Progenitor cell of endocrine pancreas (in vitro differentiated cells): ENCODE data around the gene TRPM3. TPM values are rescaled to one million over a fixed set of nuclear protein-coding genes. Genes with fewer than 3 reads are reported as not detected.

Experiments used
- DNase-seq: peaks from one replicate; pipeline ENCODE4 v3.0.0; 2021; ENCODE audit warnings: low spot score; ENCODE audit not compliant: unreplicated experiment
- H3K27ac Mint-ChIP-seq: 2 replicates; pipeline ENCODE4 v1.8.0; 2021; ENCODE audit warnings: mild to moderate bottlenecking, moderate library complexity, mixed read lengths
- H3K27me3 Mint-ChIP-seq: 2 replicates; pipeline ENCODE4 v1.8.0; 2021; ENCODE audit warnings: mixed read lengths
- H3K36me3 Mint-ChIP-seq: 2 replicates; pipeline ENCODE4 v1.8.0; 2022; ENCODE audit warnings: mixed read lengths; ENCODE audit not compliant: insufficient read depth
- H3K4me1 Mint-ChIP-seq: 2 replicates; pipeline ENCODE4 v1.8.0; 2021; ENCODE audit warnings: low read depth, mixed read lengths
- H3K4me3 Mint-ChIP-seq: 2 replicates; pipeline ENCODE4 v1.8.0; 2021; ENCODE audit warnings: low read depth, mild to moderate bottlenecking, moderate library complexity, mixed read lengths
- H3K9me3 Mint-ChIP-seq: 2 replicates; pipeline ENCODE4 v1.8.0; 2021; ENCODE audit warnings: low read depth, mixed read lengths
- total RNA-seq: library from RNA; stranded (reverse); gene quantifications from 2 replicates; pipeline ENCODE4 v1.2.1, GENCODE V29; 2021
- TF ChIP-seq, protein P1 (sequence below): fragments of 200-600 bp; sonication (generic); IDR thresholded peaks from one replicate; pipeline ENCODE4 v1.5.0; 2021; ENCODE audit warnings: antibody characterized with exemption, mild to moderate bottlenecking; ENCODE audit not compliant: unreplicated experiment

The TRPM3 gene
- total RNA-seq, 1 donor from 2014 or later: 1.6 TPM

DNA sequence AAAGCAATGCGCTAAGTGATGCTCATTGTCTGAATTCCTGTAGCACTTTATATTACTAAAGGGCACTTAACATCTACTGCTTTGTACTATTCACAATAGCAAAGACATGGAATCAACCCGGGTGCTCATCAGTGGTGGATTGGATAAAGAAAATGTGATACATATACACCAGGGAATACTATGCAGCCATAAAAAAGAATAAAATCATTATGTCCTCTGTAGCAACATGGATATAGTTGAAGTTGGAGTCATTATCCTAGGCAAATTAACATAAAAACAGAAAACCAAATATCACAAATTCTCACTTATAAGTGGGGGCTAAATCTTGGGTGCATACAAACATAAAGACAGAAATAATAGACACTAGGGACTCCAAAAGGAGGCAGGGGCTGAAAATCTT is 308.3 kb downstream of the TRPM3 start:
- no peaks in the 10 kb centered on the region for H3K36me3 Mint-ChIP-seq
- H3K27me3 Mint-ChIP-seq: no peaks in the 10 kb centered on the region
- DNase-seq: no peak

DNA sequence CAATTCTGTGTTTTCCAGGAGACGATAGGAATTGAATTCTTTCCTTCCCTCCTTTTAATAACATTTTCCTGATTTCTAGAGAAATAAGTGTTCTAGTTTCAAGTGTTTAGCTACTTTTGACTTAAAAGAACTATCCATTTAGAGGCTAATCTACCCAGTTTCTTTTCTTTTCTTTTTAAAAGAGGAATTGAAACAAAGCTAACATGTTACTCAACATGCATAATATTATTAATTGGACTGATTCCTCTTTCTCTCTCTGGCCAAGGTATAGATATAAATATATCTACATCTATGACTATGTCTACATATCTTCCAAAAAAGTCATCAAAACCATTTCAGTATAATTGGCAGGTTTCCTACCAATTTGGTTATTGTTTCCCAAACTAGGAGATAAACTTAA is 309.8 kb downstream of the TRPM3 start:
- Mint-ChIP-seq H3K4me3 (no peak overlapping the region), H3K4me1 (no peaks in the 10 kb centered on the region), H3K9me3 (no peaks in the 10 kb centered on the region), H3K27me3 (no peaks in the 10 kb centered on the region), H3K36me3 (no peaks in the 10 kb centered on the region), H3K27ac (no peak overlapping the region)
- DNase-seq: no peak
- TF ChIP-seq, protein P1, sequence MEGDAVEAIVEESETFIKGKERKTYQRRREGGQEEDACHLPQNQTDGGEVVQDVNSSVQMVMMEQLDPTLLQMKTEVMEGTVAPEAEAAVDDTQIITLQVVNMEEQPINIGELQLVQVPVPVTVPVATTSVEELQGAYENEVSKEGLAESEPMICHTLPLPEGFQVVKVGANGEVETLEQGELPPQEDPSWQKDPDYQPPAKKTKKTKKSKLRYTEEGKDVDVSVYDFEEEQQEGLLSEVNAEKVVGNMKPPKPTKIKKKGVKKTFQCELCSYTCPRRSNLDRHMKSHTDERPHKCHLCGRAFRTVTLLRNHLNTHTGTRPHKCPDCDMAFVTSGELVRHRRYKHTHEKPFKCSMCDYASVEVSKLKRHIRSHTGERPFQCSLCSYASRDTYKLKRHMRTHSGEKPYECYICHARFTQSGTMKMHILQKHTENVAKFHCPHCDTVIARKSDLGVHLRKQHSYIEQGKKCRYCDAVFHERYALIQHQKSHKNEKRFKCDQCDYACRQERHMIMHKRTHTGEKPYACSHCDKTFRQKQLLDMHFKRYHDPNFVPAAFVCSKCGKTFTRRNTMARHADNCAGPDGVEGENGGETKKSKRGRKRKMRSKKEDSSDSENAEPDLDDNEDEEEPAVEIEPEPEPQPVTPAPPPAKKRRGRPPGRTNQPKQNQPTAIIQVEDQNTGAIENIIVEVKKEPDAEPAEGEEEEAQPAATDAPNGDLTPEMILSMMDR: no peak

More for the DNA sequence above, 308.3 kb downstream of the TRPM3 start:
- no peak overlapping the region for H3K4me3 Mint-ChIP-seq
- H3K9me3 Mint-ChIP-seq: no peaks in the 10 kb centered on the region
- no peak overlapping the region for H3K27ac Mint-ChIP-seq
- TF ChIP-seq, protein P1: no peak
- no peaks in the 10 kb centered on the region for H3K4me1 Mint-ChIP-seq

DNA sequence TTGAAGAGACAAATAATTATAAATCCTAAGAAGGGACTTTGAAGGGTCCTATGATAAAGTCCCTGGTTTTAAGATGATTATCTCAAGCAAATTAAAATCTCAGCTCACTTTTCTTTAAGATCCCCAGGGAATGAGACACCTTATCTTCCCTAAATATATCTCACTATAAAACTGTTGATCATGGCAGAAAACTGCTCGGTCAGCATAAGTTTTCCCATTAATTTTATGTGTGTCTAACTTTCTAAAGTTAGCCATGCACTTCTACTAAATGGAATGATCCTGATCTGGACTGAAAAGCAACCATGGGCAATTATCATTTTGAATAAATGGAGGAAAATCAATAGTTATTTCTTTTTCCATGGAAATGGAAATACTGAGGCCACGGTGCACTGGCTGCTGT is 314.5 kb downstream of the TRPM3 start:
- H3K9me3 Mint-ChIP-seq: no peaks in the 10 kb centered on the region
- DNase-seq: no peak
- TF ChIP-seq, protein P1: no peak
- H3K4me1 Mint-ChIP-seq: no peaks in the 10 kb centered on the region
- H3K27me3 Mint-ChIP-seq: peaks cover 3% of the 10 kb centered on the region
- no peak overlapping the region for H3K4me3 Mint-ChIP-seq
- H3K36me3 Mint-ChIP-seq: no peaks in the 10 kb centered on the region
- no peak overlapping the region for H3K27ac Mint-ChIP-seq

DNA sequence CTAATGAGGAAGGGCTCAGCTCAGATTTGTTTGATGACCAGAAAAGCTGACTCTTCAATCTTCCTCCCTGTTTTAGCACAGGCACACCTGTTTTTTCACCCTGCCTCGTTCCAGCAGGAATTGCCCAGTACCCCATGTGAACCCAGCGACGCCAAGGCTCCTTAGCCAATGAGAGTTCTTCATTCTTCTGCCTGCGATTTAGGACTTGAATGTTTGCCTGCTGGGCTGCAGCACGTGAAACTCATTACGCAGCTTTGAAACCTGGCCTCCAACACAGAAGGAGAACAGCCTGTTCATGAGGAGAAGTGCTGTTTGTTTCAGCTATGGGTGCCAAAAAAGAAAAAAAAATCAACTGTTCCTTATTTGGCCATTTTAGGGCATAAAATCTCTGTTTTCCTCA is 315.5 kb downstream of the TRPM3 start:
- H3K4me1 Mint-ChIP-seq: no peaks in the 10 kb centered on the region
- peaks cover 3% of the 10 kb centered on the region for H3K27me3 Mint-ChIP-seq
- no peak for DNase-seq
- no peak overlapping the region for H3K4me3 Mint-ChIP-seq
- no peaks in the 10 kb centered on the region for H3K36me3 Mint-ChIP-seq
- no peaks in the 10 kb centered on the region for H3K9me3 Mint-ChIP-seq
- H3K27ac Mint-ChIP-seq: no peak overlapping the region
- TF ChIP-seq, protein P1: no peak

DNA sequence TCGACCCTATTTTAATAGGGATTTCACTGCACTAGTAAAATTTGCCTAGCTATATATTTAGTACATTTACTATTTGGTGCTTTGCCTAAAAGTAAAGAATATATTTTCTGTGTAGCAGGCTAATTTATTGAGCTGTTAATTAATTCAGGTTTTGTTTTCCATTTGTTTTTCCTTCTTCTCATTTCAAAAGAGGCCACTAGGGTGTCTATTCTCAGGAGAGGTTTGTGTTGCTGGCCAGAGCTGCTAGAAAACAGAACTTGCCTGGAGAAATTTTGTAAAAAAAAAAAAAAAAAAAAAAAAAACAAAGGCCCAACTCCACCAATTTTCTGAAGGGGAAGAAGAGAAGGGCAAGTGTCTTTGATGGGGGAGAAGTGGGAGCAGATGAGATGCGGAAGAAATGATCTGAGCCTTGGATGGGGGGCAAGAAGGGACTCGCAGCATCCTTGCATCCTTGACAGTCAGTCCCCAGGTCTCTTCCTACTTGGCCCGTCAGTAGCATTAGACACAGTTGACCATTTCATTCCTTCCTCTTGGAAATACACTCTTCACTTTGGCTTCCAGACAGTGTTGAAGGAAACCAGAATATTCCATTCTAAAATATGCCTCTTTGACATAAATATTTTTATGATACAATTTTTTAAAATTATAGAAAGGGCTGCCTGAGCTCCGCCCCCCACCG is 318.5 kb downstream of the TRPM3 start:
- no peak overlapping the region for H3K27ac Mint-ChIP-seq
- H3K4me3 Mint-ChIP-seq: no peak overlapping the region
- no peaks in the 10 kb centered on the region for H3K36me3 Mint-ChIP-seq

More for the DNA sequence above, 318.5 kb downstream of the TRPM3 start:
- peaks cover 3% of the 10 kb centered on the region for H3K27me3 Mint-ChIP-seq
- TF ChIP-seq, protein P1: no peak
- no peaks in the 10 kb centered on the region for H3K9me3 Mint-ChIP-seq
- no peaks in the 10 kb centered on the region for H3K4me1 Mint-ChIP-seq
- no peak for DNase-seq
